ENCODE results near the gene RPS6KB1.
"Not testable (repeated sequence)": the region's sequence is repeated elsewhere in the genome, so short reads cannot be mapped to it uniquely, and the experiment has no call there.

The RPS6KB1 gene

DNA sequence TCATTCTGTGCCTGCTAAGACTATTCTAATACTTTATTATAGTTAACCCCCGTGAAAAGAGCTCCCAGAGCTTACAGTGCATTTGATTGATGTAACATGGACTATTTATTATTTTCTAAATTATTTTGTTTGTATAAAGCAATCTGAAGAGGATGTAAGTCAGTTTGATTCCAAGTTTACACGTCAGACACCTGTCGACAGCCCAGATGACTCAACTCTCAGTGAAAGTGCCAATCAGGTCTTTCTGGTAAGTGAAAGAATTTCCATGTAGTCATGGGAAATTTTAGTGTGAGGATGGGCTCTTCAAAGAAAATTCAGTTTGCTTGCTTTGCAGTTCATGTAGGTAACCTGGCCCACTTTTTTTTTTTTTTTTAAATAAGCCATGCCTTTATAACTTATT is 47.8 kb downstream of the RPS6KB1 start:
- not testable (repeated sequence) for H3K4me3 ChIP-seq (ENCODE audit: low read length)

DNA sequence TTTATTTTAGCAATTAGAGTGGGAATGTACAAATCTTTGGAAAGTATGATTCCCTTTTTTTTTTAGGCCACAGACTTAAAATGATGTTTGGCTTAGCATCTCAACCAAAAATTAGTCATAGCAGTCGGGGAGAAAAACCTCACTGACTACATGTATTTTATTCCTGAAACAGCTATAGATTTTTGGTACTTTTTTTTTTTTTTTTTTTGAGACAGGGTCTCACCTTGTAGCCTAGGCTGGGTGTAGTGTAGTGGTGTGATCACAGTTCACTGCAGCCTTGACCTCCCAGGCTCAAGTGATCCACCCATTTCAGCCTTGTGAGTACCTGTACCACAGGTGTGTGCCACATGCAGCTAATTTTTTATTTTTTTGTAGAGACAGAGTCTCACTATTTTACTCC is 48.2 kb downstream of the RPS6KB1 start:
- DNase-seq (ENCODE audit: low read depth) = no peak
- TF ChIP-seq, protein P1, sequence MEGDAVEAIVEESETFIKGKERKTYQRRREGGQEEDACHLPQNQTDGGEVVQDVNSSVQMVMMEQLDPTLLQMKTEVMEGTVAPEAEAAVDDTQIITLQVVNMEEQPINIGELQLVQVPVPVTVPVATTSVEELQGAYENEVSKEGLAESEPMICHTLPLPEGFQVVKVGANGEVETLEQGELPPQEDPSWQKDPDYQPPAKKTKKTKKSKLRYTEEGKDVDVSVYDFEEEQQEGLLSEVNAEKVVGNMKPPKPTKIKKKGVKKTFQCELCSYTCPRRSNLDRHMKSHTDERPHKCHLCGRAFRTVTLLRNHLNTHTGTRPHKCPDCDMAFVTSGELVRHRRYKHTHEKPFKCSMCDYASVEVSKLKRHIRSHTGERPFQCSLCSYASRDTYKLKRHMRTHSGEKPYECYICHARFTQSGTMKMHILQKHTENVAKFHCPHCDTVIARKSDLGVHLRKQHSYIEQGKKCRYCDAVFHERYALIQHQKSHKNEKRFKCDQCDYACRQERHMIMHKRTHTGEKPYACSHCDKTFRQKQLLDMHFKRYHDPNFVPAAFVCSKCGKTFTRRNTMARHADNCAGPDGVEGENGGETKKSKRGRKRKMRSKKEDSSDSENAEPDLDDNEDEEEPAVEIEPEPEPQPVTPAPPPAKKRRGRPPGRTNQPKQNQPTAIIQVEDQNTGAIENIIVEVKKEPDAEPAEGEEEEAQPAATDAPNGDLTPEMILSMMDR (conservative IDR thresholded peaks at IDR 0.05; ENCODE audit: low read length) = no peak
- no peak overlapping the region for H3K4me3 ChIP-seq (ENCODE audit: low read length)

More for the DNA sequence above, 47.8 kb downstream of the RPS6KB1 start:
- not testable (repeated sequence) for DNase-seq (ENCODE audit: low read depth)

DNA sequence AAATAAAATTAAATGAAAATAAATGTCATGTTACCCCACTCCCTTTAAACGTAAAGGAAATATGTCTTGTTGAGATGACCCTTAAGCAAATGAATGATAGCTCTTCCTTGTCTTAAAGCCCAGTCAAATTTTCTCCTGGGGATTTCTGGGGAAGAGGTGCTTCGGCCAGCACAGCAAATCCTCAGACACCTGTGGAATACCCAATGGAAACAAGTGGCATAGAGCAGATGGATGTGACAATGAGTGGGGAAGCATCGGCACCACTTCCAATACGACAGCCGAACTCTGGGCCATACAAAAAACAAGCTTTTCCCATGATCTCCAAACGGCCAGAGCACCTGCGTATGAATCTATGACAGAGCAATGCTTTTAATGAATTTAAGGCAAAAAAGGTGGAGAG is 53.5 kb downstream of the RPS6KB1 start:
- not testable (repeated sequence) for H3K4me3 ChIP-seq (ENCODE audit: low read length); DNase-seq (ENCODE audit: low read depth)

DNA sequence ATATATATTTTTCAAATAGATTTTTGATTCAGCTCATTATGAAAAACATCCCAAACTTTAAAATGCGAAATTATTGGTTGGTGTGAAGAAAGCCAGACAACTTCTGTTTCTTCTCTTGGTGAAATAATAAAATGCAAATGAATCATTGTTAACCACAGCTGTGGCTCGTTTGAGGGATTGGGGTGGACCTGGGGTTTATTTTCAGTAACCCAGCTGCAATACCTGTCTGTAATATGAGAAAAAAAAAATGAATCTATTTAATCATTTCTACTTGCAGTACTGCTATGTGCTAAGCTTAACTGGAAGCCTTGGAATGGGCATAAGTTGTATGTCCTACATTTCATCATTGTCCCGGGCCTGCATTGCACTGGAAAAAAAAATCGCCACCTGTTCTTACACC is 54.4 kb downstream of the RPS6KB1 start:
- H3K4me3 ChIP-seq (ENCODE audit: low read length); DNase-seq (ENCODE audit: low read depth): not testable (repeated sequence)

DNA sequence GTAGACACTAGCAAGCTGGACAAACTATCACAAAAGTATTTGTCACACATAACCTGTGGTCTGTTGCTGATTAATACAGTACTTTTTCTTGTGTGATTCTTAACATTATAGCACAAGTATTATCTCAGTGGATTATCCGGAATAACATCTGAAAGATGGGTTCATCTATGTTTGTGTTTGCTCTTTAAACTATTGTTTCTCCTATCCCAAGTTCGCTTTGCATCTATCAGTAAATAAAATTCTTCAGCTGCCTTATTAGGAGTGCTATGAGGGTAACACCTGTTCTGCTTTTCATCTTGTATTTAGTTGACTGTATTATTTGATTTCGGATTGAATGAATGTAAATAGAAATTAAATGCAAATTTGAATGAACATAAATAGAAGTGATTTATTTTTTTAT is 57.1 kb downstream of the RPS6KB1 start:
- H3K4me3 ChIP-seq (ENCODE audit: low read length) = no peak overlapping the region
- no peak for DNase-seq (ENCODE audit: low read depth)
- TF ChIP-seq, protein P1 (conservative IDR thresholded peaks at IDR 0.05; ENCODE audit: low read length) = no peak

DNA sequence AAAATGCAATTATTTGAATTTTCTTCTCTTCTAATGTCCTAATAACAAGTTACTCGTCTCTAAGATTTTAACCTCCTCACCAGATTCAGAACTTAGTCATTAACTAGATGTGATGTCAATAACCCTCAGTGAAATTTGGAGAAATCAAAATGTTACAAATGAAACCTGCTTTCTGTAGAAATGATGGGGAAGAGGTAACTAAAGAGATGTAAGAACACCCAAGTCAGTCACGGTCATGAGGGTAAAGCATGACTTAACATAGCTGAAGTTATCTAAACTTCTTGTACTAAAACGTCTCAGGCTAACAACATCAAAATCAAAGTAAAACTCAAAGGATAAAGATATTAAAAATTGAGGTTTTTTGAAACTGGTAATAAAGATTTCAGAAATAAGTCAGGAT is 61.9 kb downstream of the RPS6KB1 start:
- TF ChIP-seq, protein P1 (conservative IDR thresholded peaks at IDR 0.05; ENCODE audit: low read length) = no peak
- no peak overlapping the region for H3K4me3 ChIP-seq (ENCODE audit: low read length)
- no peak for DNase-seq (ENCODE audit: low read depth)

DNA sequence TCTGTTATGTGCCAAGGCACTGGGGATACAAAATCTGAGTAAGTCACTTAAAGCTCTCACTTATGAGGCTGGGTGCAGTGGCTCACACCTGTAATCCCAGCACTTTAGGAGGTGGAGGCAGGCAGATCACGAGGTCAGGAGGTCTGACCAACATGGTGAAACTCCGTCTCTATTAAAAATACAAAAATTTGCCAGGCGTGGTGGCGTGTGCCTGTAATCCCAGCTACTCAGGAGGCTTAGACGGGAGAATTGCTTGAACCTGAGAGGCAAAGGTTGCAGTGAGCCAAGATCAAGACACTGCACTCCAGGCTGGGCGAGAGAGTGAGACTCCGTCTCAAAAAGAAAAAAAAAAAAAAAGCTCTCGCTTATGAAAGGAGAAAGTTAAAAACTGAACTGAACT is 66.7 kb downstream of the RPS6KB1 start:
- DNase-seq (ENCODE audit: low read depth); H3K4me3 ChIP-seq (ENCODE audit: low read length): not testable (repeated sequence)

DNA sequence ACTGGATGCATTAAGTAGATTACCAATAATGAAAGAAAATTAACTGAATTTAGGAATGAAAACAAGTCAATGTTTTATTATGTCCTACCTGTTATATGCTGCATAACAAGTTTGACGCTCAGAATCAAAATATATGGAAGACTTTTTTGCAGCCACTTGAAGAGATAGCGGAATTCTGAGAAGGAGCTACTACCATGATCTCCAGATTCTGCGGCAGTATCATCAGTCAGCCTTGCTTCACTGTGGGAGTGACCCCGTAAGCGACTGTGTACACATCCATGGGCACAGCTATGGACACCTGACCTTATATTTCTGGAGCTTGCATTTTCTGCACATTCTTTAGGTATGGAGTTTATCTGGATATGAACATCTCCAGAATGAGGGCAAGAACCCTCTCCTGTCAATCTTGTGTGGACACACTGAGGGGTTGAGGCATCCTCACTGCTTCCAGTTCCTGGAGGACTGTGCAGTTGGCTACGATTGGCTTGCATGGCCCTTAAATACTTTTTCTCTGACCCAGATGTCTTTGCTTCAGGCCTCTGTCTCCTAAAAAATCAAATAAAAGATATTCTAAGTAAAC is 69.9 kb downstream of the RPS6KB1 start:
- no peak overlapping the region for H3K4me3 ChIP-seq (ENCODE audit: low read length)
- DNase-seq (ENCODE audit: low read depth) = no peak
- TF ChIP-seq, protein P1 (conservative IDR thresholded peaks at IDR 0.05; ENCODE audit: low read length) = no peak

DNA sequence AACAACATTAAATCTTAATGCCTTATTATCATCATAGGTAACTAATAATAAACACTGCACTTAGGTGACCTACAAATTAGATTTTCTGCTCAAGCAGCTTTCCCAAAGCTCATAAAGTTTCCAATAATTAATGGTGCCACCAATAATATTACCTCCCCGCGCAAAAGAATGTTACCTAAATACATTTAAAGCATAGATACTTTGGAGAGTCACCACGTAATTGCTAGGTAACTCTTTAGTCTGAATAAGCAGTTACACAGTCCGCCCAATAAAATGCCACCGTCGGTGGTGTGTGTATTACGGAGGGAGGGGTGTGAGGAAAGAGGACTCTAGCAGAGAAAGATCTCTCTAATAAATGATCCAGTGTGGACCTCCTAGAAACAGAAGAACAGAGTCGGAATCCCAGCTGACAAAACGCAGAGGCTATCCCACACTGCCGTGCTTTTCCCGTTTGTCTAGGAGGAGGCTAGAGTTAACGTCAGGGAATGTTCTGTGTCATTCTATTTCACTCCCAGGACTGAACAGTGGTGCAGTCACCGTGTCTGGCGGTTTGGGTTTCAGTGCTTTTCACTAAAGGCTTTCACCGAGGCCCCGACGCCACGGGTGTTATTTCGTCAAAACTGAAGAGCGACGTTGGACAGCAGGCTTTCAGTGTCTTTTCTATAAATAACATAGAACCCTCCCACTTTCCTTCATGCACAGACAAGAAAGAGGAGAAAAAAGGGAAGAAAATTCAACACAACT is 71.0 kb downstream of the RPS6KB1 start:
- TF ChIP-seq, protein P1 (conservative IDR thresholded peaks at IDR 0.05; ENCODE audit: low read length) = no peak
- DNase-seq (ENCODE audit: low read depth) = peak; percentile 58

More for the DNA sequence above, 71.0 kb downstream of the RPS6KB1 start:
- peak overlapping the region; percentile 94 for H3K4me3 ChIP-seq (ENCODE audit: low read length)

All from AG10803 (cell line).